Spinal cord (tissue), 10 donors: Measurements from ENCODE around the gene RASGEF1B. TPM values are rescaled to one million over a fixed set of nuclear protein-coding genes. Genes with fewer than 3 reads are reported as not detected.
A peak's percentile ranks its signal among the peaks of the same experiment; 100 is the strongest.

Source experiments
- DNase-seq, 6 donors: peaks; one replicate each; pipeline versions ENCODE4 v3.0.0 to v3.0.0-alpha.2; 2013 to 2015; ENCODE audit warnings: low spot score in 6 of 6, low read depth in 4 of 6
- H3K27ac ChIP-seq: one replicate; pipeline ENCODE4 v1.5.1; 2013; ENCODE audit warnings: low read depth, low read length, control low read depth
- H3K27me3 ChIP-seq: one replicate; pipeline ENCODE4 v1.6.1; 2013; ENCODE audit warnings: low read length; ENCODE audit not compliant: control insufficient read depth, insufficient read depth
- H3K36me3 ChIP-seq: one replicate; pipeline ENCODE4 v1.6.1; 2013; ENCODE audit warnings: low read length; ENCODE audit not compliant: control insufficient read depth, insufficient read depth
- H3K4me1 ChIP-seq: one replicate; pipeline ENCODE4 v1.6.1; 2013; ENCODE audit warnings: low read length; ENCODE audit not compliant: control insufficient read depth, insufficient read depth
- H3K4me3 ChIP-seq: one replicate; pipeline ENCODE4 v1.5.1; 2013; ENCODE audit warnings: low read depth, low read length, control low read depth
- H3K9me3 ChIP-seq: one replicate; pipeline ENCODE4 v1.6.1; 2013; ENCODE audit warnings: low read length; ENCODE audit not compliant: control insufficient read depth, insufficient read depth
- WGBS: methylation state at CpG from one replicate; pipeline ENCODE4 v1.1.5; 2013; ENCODE audit warnings: missing lambda C conversion rate; ENCODE audit not compliant: insufficient coverage; 5-methylcytosine and 5-hydroxymethylcytosine counted together
- polyA plus RNA-seq, 2 donors: library from polyadenylated mRNA; unstranded; fragments of 120-200 nt; gene quantifications; one replicate each; pipeline ENCODE4 v1.2.1, GENCODE V29; 2013; ENCODE audit not compliant: insufficient read length in 2 of 2
- total RNA-seq, 2 donors: library from RNA; depleted of rRNA in 1 of 2; stranded (reverse); fragments of 120-200 nt in 1 of 2; fragments of >200 nt in 1 of 2; gene quantifications; one replicate each; pipeline versions ENCODE4 v1.2.3 to v1.2.4, GENCODE V29; 2013 to 2014
- donor health status: healthy.

The RASGEF1B gene
- total and polyA plus RNA-seq, 4 donors: 30.5 to 78.6 (median 43.5) TPM

DNA sequence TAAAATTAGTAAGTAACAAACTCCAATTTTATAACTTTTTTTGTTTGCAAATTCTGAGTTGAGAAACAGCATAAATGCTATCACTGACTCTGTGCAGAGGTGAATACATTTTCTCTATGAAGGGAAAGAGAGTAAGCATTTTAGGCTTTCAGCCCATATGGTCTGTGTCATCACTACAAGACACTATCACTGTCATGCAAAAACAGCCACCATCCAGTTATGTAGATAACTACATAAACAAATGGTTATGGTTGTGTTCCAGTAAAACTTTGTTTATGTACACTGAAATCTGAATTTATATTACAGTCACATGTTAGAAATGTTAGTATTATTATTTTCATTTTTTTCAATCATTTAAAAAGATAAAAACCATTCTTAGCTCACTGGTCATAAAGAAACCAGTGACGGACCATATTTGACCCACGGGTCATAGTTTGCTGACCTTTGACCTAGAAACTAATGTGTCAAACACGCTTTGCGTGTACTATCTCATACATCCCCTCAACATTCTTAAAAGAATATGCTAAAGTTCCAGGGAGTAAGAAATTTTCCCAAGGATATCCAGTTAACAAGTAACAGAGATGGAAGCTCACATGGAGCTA is 29.1 kb downstream of the RASGEF1B start:
- peaks cover 9% of the 10 kb centered on the region for H3K36me3 ChIP-seq

DNA sequence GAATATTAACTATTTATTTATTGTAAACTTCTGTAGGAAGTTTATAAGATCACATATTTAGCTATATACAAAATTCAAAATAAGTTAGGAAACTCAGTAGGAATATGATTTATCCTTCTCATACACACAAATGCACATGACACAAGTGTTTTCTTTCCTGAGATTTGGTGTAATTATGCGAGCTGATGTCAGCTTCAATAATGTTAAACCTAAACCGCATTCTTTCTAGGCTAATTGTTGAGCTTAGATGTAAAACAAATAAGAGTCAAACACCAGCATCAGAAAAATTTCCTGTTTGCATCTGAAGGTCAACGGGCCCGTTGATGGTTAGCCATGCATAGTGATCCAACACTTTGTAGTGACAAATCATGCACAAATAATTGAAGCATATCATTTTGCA is 30.8 kb downstream of the RASGEF1B start:
- WGBS: 100% methylated on average over 1 of the region's 4 CpGs
- DNase-seq: no peak
- Histone ChIP-seq H3K4me3 (no peak overlapping the region), H3K9me3 (no peaks in the 10 kb centered on the region), H3K36me3 (peaks cover 5% of the 10 kb centered on the region), H3K4me1 (no peaks in the 10 kb centered on the region), H3K27ac (no peak overlapping the region), H3K27me3 (no peaks in the 10 kb centered on the region)

More for the DNA sequence above, 29.1 kb downstream of the RASGEF1B start:
- WGBS: 100% methylated on average over 1 of the region's 4 CpGs
- no peaks in the 10 kb centered on the region for H3K9me3 ChIP-seq
- no peaks in the 10 kb centered on the region for H3K27me3 ChIP-seq
- no peak overlapping the region for H3K4me3 ChIP-seq
- H3K27ac ChIP-seq: no peak overlapping the region
- DNase-seq: no peak
- H3K4me1 ChIP-seq: no peaks in the 10 kb centered on the region

DNA sequence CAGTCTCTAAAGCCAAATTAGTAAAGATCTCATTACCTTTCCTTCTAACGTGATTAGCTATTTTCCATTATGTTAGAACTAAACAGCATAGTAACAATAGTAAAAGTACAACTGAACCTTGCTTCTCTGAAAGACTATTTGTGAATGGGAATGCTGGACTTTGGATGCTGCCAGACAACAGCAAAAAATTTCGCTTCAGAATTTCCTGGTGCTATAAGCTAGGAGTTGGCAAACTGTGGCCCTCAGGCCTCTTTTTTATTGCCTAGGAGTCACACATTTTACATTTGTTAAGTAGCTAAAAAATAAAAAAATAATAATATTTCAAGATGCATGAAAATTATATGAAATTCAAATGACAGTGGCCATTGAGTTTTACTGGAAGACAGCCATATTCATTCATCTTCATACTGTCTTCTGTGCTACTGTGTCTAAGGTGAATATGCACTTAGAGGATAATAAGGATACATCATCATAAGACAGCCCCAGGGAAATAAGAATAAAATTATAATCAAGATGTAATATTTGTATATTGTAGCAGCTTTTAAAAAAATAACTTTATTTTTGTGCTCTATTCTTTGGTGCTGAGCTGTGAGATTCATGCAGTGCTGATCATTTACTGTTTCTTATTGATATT is 34.6 kb downstream of the RASGEF1B start:
- H3K4me3 ChIP-seq: no peak overlapping the region
- DNase-seq: no peak
- H3K4me1 ChIP-seq: no peaks in the 10 kb centered on the region
- H3K27me3 ChIP-seq: no peaks in the 10 kb centered on the region
- WGBS: no CpG with 5 or more reads among the region's 2 CpGs
- no peaks in the 10 kb centered on the region for H3K9me3 ChIP-seq
- H3K27ac ChIP-seq: no peak overlapping the region
- peaks cover 12% of the 10 kb centered on the region for H3K36me3 ChIP-seq

DNA sequence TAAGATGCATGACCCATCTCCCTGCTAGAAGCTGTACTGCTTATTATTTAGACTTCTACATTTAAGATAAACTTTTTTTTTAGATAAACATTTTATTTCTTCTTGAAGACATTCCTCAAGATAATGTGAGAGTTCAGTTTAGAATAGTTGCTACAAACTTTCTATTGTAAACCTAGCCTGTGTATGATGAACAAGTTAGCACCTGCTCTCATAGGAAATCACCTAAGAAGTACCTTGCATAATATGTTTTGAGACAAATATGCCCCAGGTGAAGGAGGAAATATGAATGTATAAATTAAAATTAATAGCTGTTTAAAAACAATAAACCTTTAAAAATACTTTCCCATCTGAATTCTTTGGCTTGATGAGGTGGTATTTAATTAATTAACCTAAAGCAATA is 35.6 kb downstream of the RASGEF1B start:
- Histone ChIP-seq H3K4me1 (no peaks in the 10 kb centered on the region), H3K4me3 (no peak overlapping the region), H3K27ac (no peak overlapping the region), H3K36me3 (peaks cover 7% of the 10 kb centered on the region), H3K9me3 (no peaks in the 10 kb centered on the region), H3K27me3 (no peaks in the 10 kb centered on the region)
- no peak for DNase-seq

DNA sequence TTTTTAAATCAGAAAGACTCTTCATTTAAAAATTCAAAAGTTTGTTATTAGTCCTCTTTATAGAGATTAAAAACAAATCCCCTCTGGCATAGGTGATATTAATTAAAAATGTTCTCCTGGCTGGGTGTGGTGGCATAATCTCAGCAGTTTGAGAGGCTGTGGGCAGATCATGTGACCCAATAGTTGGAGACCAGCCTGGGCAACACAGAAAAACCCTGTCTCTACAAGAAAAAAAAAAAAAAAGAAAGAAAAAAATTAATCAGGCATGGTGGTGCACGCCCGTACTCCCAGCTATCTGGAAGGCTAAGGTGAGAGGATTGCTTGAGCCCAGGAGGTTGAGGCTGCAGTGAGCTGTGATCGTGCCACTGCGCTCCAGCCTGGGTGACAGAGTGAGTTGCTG is 38.9 kb downstream of the RASGEF1B start:
- Histone ChIP-seq H3K4me3 (no peak overlapping the region), H3K9me3 (no peaks in the 10 kb centered on the region), H3K27ac (no peak overlapping the region), H3K4me1 (no peaks in the 10 kb centered on the region), H3K27me3 (no peaks in the 10 kb centered on the region), H3K36me3 (peaks cover 18% of the 10 kb centered on the region)
- DNase-seq: no peak
- no CpG with 5 or more reads among the region's 4 CpGs for WGBS

DNA sequence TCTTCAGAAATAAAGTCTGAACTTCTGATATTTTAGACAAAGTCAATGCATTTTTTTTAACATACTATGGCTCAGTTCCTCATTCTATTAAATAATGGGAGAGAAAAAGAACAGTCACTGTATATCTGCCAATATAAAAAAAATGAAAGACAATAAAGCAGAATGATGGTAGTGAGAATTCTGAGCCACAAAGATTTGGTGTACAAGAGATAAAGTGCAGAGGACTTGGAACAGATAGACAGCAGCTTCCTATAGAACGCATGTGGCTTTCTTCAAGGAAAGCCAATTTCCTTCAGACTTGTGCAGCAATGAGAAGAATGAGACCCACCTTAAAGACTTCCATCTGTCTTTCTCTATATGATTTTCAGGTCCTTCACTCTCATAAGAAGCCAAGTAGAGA is 39.7 kb downstream of the RASGEF1B start:
- Histone ChIP-seq H3K4me1 (peaks cover 5% of the 10 kb centered on the region), H3K36me3 (peaks cover 18% of the 10 kb centered on the region), H3K27ac (no peak overlapping the region), H3K4me3 (no peak overlapping the region), H3K9me3 (no peaks in the 10 kb centered on the region), H3K27me3 (no peaks in the 10 kb centered on the region)
- DNase-seq: no peak
- WGBS: 86% methylated on average over 1 of the region's 1 CpG

DNA sequence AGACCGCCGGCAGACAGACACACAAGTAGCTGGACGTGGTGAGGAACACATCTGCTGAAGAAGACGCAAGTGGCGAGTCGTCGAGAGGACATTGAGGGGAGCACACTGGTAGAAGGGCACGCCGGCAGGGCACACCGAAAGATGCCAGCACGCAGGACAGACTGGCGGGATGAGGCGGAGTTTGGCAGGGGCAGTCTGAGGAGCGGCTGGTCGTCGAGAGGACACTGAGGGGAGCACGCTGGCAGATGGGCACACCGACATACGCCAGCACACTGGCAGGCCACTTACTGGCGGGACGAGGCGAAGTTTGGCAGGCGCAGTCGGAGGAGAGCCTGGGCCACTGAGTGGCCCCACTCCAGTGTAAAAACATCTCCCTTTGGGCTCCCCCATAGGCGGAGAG is 42.1 kb downstream of the RASGEF1B start:
- H3K27ac ChIP-seq: no peak overlapping the region
- H3K9me3 ChIP-seq: no peaks in the 10 kb centered on the region
- peaks cover 10% of the 10 kb centered on the region for H3K4me1 ChIP-seq
- H3K27me3 ChIP-seq: no peaks in the 10 kb centered on the region
- DNase-seq: no peak
- H3K4me3 ChIP-seq: no peak overlapping the region
- peaks cover 20% of the 10 kb centered on the region for H3K36me3 ChIP-seq
- 97% methylated on average over 25 of the region's 25 CpGs for WGBS

DNA sequence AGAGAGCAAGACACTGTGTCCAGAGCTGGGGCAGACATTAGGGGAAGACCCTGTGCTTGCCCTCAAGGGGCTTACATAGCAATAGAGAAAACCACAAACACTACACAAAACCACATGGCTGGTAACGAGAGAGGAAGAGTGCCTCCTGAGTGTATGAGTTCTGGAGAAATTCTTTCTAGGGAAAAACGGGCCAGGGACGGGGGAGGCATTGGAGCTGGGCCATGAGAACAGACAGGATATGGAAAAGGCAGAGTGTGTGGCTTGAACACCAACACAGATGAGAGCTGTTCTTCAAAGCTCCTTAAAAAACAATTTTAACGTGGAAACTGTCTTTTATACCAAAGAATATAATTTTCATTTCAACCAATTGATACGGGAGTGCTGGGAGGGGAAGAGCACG is 42.7 kb downstream of the RASGEF1B start:
- DNase-seq: no peak
- Histone ChIP-seq H3K4me1 (peaks cover 10% of the 10 kb centered on the region), H3K27ac (no peak overlapping the region), H3K9me3 (no peaks in the 10 kb centered on the region), H3K36me3 (peaks cover 20% of the 10 kb centered on the region), H3K27me3 (no peaks in the 10 kb centered on the region), H3K4me3 (no peak overlapping the region)
- WGBS: 93% methylated on average over 3 of the region's 6 CpGs

DNA sequence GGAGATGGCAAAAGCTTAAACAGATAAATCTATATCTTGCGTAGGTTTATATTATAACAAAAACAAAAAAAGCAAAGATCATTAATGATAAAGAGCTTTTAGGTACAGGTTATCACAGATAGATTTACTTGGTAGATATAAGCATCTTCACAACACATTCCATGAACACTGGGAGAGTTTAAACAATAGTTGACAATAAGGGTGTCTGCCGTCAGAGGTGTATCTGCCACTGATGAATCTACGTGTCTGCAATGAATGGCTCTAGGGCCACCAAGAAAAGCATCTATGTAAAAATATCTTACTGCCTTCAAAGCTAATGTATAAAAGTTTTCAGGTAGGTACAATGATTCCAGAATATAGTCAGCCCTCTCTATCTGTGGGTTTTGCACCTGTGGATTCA is 43.7 kb downstream of the RASGEF1B start:
- Histone ChIP-seq H3K4me3 (no peak overlapping the region), H3K9me3 (no peaks in the 10 kb centered on the region), H3K27ac (peak overlapping the region; percentile 78), H3K4me1 (peaks cover 10% of the 10 kb centered on the region), H3K27me3 (no peaks in the 10 kb centered on the region), H3K36me3 (peaks cover 17% of the 10 kb centered on the region)
- no CpG with 5 or more reads among the region's 3 CpGs for WGBS
- DNase-seq: no peak

DNA sequence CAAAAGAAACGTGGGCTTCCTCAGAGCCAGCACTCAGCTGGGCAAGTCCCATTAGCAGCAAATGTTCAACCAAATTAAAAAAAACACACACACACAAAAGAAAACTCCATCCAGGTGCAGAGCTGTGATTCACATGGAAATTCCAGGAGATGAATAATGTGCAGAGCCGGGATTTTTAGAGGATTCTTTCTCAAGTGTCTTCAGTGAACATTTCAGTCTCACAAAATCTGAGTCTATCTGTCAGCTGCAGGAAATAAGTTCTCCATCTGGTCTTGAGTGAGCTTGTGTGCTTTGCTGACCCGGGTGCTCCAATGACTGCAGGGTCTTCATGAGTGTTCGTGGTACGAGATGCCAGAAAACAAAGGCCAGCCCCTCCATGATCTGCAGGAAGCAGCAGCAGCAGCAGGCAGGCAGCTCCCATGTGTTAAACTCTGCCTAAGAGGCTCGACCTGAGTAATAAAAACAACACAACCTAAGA is 44.3 kb downstream of the RASGEF1B start:
- H3K4me3 ChIP-seq: no peak overlapping the region

More for the DNA sequence above, 44.3 kb downstream of the RASGEF1B start:
- 4% methylated on average over 4 of the region's 6 CpGs for WGBS
- Histone ChIP-seq H3K9me3 (no peaks in the 10 kb centered on the region), H3K36me3 (peaks cover 13% of the 10 kb centered on the region), H3K4me1 (peaks cover 10% of the 10 kb centered on the region), H3K27me3 (no peaks in the 10 kb centered on the region), H3K27ac (peak overlapping the region; percentile 78)
- DNase-seq: peak in 2 of 6 donors; percentile 26 to 35
